ENCODE results near the gene CTCFL. TPM values are rescaled to one million over a fixed set of nuclear protein-coding genes. Genes with fewer than 3 reads are reported as not detected.

Gene CTCFL
- polyA plus RNA-seq, 1 donor: 2.8 TPM

GRCh38 chr20:57560554-57561355 lies 35.8 kb upstream of the CTCFL start, which contains the start of gene PCK1:
Gene PCK1, plus strand, starts transcription at chr20:57561110. Its CDS starts 302 bp downstream, at chr20:57561412.
- no peak for DNase-seq

- no peak for DNase-seq
Observed at GRCh38 chr20:57559658-57560553, 35.0 kb upstream of the CTCFL start.

GRCh38 chr20:57559289-57559634 lies 34.3 kb upstream of the CTCFL start:
- no peak for DNase-seq

GRCh38 chr20:57558614-57559288 lies 33.8 kb upstream of the CTCFL start:
- no peak for DNase-seq

- DNase-seq: no peak
Observed at GRCh38 chr20:57557926-57558613, 33.1 kb upstream of the CTCFL start.

GRCh38 chr20:57556980-57557274 lies 32.0 kb upstream of the CTCFL start:
- no peak for DNase-seq

- no peak for DNase-seq
Observed at GRCh38 chr20:57555457-57556184, 30.7 kb upstream of the CTCFL start.

- DNase-seq: no peak
Observed at GRCh38 chr20:57553376-57554018, 28.6 kb upstream of the CTCFL start.

GRCh38 chr20:57552471-57552870 lies 27.5 kb upstream of the CTCFL start:
- DNase-seq: no peak

GRCh38 chr20:57548177-57549058 lies 23.5 kb upstream of the CTCFL start:
- DNase-seq: no peak

GRCh38 chr20:57546956-57547649 lies 22.2 kb upstream of the CTCFL start:
- no peak for DNase-seq

- DNase-seq: no peak
Observed at GRCh38 chr20:57545927-57546662, 21.2 kb upstream of the CTCFL start.

GRCh38 chr20:57544838-57545564 lies 20.1 kb upstream of the CTCFL start:
- no peak for DNase-seq

GRCh38 chr20:57543754-57544153 lies 18.8 kb upstream of the CTCFL start:
- no peak for DNase-seq

- DNase-seq: no peak
Observed at GRCh38 chr20:57540890-57541580, 16.1 kb upstream of the CTCFL start.

GRCh38 chr20:57539889-57540288 lies 14.9 kb upstream of the CTCFL start:
- DNase-seq: no peak

- DNase-seq: no peak
Observed at GRCh38 chr20:57537822-57538221, 12.9 kb upstream of the CTCFL start.
